Keratinocyte (primary cell): ENCODE measurements around the gene KIAA1958.

Source experiments
- CTCF ChIP-seq, 3 experiments: IDR thresholded peaks in 1 of 3; conservative IDR thresholded peaks in 1 of 3; optimal IDR thresholded peaks in 1 of 3; 2 replicates in 2 of 3; 3 replicates in 1 of 3; pipeline versions ENCODE3 to v1.5.1; 2011; ENCODE audit warnings: low read length in 3 of 3, mild to moderate bottlenecking in 3 of 3, moderate library complexity in 2 of 3, control low read depth in 1 of 3, inconsistent platforms in 1 of 3; ENCODE audit not compliant: insufficient read depth in 2 of 3; ENCODE audit errors: extremely low read depth in 1 of 3
- EZH2 ChIP-seq: IDR thresholded peaks from one replicate; pipeline ENCODE4 v1.6.1; 2012; ENCODE audit warnings: inconsistent platforms, mild to moderate bottlenecking, low read length, moderate library complexity

GRCh38 chr9:112496074-112496722, 9.6 kb downstream of the KIAA1958 start:
- TF ChIP-seq CTCF (optimal IDR thresholded peaks at IDR 0.05 in 1 of 3, IDR thresholded peaks at IDR 0.05 in 1 of 3, conservative IDR thresholded peaks at IDR 0.05 in 1 of 3; ENCODE audit: extremely low read depth in 1 of 3, insufficient read depth in 2 of 3, low read length in 3 of 3) (no peak), EZH2 (no peak)
